ENCODE measurements around the gene EGLN1.

Gene EGLN1

DNA sequence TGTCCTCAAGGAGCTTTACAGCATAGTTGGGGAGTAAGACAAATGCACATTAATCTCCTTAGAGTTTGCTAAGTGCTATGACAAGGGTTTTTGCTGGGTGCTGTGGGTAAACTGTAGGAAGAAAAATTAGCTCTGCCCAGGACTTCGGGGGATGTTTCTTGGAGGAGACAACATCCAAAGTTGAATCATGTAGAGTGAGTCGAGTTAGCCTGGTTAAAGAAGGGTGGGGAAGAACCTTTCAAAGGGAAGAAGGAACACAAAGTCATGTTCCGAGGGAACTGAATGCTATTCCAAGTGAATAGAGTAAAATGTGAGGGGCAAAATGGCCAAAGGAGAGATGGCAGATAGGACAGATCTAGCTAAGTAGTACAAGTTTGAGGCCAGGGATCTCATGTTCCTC lies 66.9 kb downstream of the EGLN1 start:
- H3K4ac ChIP-seq (ENCODE audit: low read depth, low read length): no peak overlapping the region
- H3K36me3 ChIP-seq (ENCODE audit: control insufficient read depth in 1 of 2, insufficient read depth in 2 of 2, low read length in 2 of 2): peaks cover 7 to 8% of the 10 kb centered on the region in 2 experiments
- no peak overlapping the region for H3K18ac ChIP-seq (ENCODE audit: low read length)
- no peaks in the 10 kb centered on the region for H3K4me1 ChIP-seq (ENCODE audit: control insufficient read depth in 1 of 2, insufficient read depth in 2 of 2, low read length in 2 of 2)
- H3K14ac ChIP-seq (ENCODE audit: low read length): no peak overlapping the region
- no peaks in the 10 kb centered on the region for H3K79me2 ChIP-seq (ENCODE audit: control insufficient read depth, insufficient read depth, low read length, poor library complexity)
- H3K9me3 ChIP-seq (ENCODE audit: insufficient read depth, low read depth, low read length): no peaks in the 10 kb centered on the region
- H4K91ac ChIP-seq (ENCODE audit: low read depth, low read length): no peak overlapping the region
- H3K23ac ChIP-seq (ENCODE audit: low read length): no peak overlapping the region
- H3K27me3 ChIP-seq (ENCODE audit: insufficient read depth, low read length): no peaks in the 10 kb centered on the region
- WGBS (ENCODE audit: extremely low coverage, insufficient coverage, insufficient read length): no CpG with 5 or more reads among the region's 3 CpGs
- H2AFZ ChIP-seq (ENCODE audit: insufficient read depth, low read length, poor library complexity): no peak overlapping the region
- H2AK5ac ChIP-seq (ENCODE audit: low read length): no peak overlapping the region
- H3K4me3 ChIP-seq (ENCODE audit: low read depth, low read length): no peak overlapping the region
- no peak overlapping the region for H3K4me2 ChIP-seq (ENCODE audit: low read length)
- H4K12ac ChIP-seq (ENCODE audit: low read depth, low read length): no peak overlapping the region
- no peak overlapping the region for H3K27ac ChIP-seq (ENCODE audit: low read depth, low read length)
- no peaks in the 10 kb centered on the region for H3K79me1 ChIP-seq (ENCODE audit: low read length)
- H2BK12ac ChIP-seq (ENCODE audit: low read length): no peak overlapping the region
- no peak overlapping the region for H4K8ac ChIP-seq (ENCODE audit: low read depth, low read length)
- no peak overlapping the region for H2BK120ac ChIP-seq (ENCODE audit: insufficient read depth, low read length, poor library complexity)
- H2BK5ac ChIP-seq (ENCODE audit: low read depth, low read length, poor library complexity): no peak overlapping the region
- no peak overlapping the region for H3K9ac ChIP-seq (ENCODE audit: low read length)
- DNase-seq: no peak

DNA sequence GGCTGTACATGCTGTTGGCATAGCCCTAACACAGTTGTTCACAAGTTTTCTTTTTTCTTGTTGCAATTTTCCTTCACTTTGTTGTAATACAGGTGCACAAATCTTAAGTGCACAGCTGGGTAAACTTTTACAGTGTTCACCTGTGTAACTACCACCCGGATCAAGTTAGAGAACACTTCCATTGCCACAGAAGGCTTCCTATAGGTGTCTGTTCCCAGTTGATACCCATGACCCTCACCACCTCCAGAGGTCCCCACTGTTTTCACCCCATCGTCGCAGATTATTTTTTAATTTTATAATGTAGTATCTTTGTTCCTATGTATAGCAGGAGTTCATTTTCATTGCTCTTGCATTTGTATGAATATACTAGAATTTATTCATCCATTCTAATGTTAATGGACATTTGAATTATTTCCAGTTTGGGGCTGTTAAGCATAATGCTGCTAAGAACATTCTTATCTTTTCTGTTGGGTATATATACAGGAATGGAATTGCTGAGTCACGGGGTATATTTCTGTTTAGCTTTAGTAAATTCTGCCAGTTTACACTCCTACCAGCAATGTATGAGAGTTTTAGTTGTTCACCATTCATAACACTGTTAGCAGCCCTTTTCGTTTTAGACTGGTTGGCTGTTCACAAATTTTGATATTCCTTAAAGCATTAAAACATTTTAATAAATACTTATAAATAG lies 67.6 kb downstream of the EGLN1 start:
- Histone ChIP-seq H2BK12ac (ENCODE audit: low read length) (no peak overlapping the region), H2BK120ac (ENCODE audit: insufficient read depth, low read length, poor library complexity) (no peak overlapping the region), H3K27ac (ENCODE audit: low read depth, low read length) (no peak overlapping the region), H3K4ac (ENCODE audit: low read depth, low read length) (no peak overlapping the region), H3K4me1 (ENCODE audit: control insufficient read depth in 1 of 2, insufficient read depth in 2 of 2, low read length in 2 of 2) (no peaks in the 10 kb centered on the region), H3K18ac (ENCODE audit: low read length) (no peak overlapping the region), H3K4me2 (ENCODE audit: low read length) (no peak overlapping the region), H4K8ac (ENCODE audit: low read depth, low read length) (no peak overlapping the region), H3K14ac (ENCODE audit: low read length) (no peak overlapping the region), H3K79me2 (ENCODE audit: control insufficient read depth, insufficient read depth, low read length, poor library complexity) (no peaks in the 10 kb centered on the region), H4K12ac (ENCODE audit: low read depth, low read length) (no peak overlapping the region), H3K79me1 (ENCODE audit: low read length) (no peaks in the 10 kb centered on the region), H3K27me3 (ENCODE audit: insufficient read depth, low read length) (no peaks in the 10 kb centered on the region), H2AFZ (ENCODE audit: insufficient read depth, low read length, poor library complexity) (no peak overlapping the region), H3K23ac (ENCODE audit: low read length) (no peak overlapping the region), H2AK5ac (ENCODE audit: low read length) (no peak overlapping the region), H3K9me3 (ENCODE audit: insufficient read depth, low read depth, low read length) (no peaks in the 10 kb centered on the region), H3K4me3 (ENCODE audit: low read depth, low read length) (no peak overlapping the region), H4K91ac (ENCODE audit: low read depth, low read length) (no peak overlapping the region), H3K36me3 (ENCODE audit: control insufficient read depth in 1 of 2, insufficient read depth in 2 of 2, low read length in 2 of 2) (peaks cover 8% of the 10 kb centered on the region in 2 experiments), H3K9ac (ENCODE audit: low read length) (no peak overlapping the region), H2BK5ac (ENCODE audit: low read depth, low read length, poor library complexity) (no peak overlapping the region)
- DNase-seq: no peak
- no CpG with 5 or more reads among the region's 5 CpGs for WGBS (ENCODE audit: extremely low coverage, insufficient coverage, insufficient read length)

DNA sequence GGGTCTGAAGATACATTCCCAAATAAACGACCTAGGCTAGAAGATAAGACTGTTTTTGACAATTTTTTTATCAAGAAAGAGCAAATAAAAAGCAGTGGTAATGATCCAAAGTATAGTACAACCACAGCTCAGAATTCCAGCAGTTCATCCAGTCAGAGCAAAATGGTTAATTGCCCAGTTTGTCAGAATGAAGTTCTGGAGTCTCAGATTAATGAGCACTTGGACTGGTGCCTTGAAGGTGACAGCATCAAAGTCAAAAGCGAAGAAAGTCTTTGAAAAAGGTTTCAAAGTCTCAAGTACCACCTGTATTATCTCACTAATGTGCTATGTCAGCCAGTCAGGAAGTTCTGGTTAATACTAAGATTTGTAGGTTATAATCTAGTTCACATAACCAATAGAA lies 69.0 kb downstream of the EGLN1 start:
- H3K4ac ChIP-seq (ENCODE audit: low read depth, low read length): no peak overlapping the region
- H3K4me2 ChIP-seq (ENCODE audit: low read length): no peak overlapping the region
- H3K36me3 ChIP-seq (ENCODE audit: control insufficient read depth in 1 of 2, insufficient read depth in 2 of 2, low read length in 2 of 2): peaks cover 6% of the 10 kb centered on the region in 2 experiments
- no CpG with 5 or more reads among the region's 2 CpGs for WGBS (ENCODE audit: extremely low coverage, insufficient coverage, insufficient read length)
- no peak overlapping the region for H2AK5ac ChIP-seq (ENCODE audit: low read length)
- no peak overlapping the region for H3K14ac ChIP-seq (ENCODE audit: low read length)
- H3K4me1 ChIP-seq (ENCODE audit: control insufficient read depth in 1 of 2, insufficient read depth in 2 of 2, low read length in 2 of 2): peaks cover 0 to 1% of the 10 kb centered on the region in 2 experiments
- no peak overlapping the region for H3K18ac ChIP-seq (ENCODE audit: low read length)
- no peak overlapping the region for H2BK5ac ChIP-seq (ENCODE audit: low read depth, low read length, poor library complexity)
- no peak overlapping the region for H3K27ac ChIP-seq (ENCODE audit: low read depth, low read length)
- H4K8ac ChIP-seq (ENCODE audit: low read depth, low read length): no peak overlapping the region
- H3K9me3 ChIP-seq (ENCODE audit: insufficient read depth, low read depth, low read length): no peaks in the 10 kb centered on the region
- H3K79me1 ChIP-seq (ENCODE audit: low read length): no peaks in the 10 kb centered on the region
- no peak overlapping the region for H4K12ac ChIP-seq (ENCODE audit: low read depth, low read length)
- no peak overlapping the region for H4K91ac ChIP-seq (ENCODE audit: low read depth, low read length)
- H2BK120ac ChIP-seq (ENCODE audit: insufficient read depth, low read length, poor library complexity): no peak overlapping the region
- no peaks in the 10 kb centered on the region for H3K27me3 ChIP-seq (ENCODE audit: insufficient read depth, low read length)
- H2BK12ac ChIP-seq (ENCODE audit: low read length): no peak overlapping the region
- no peak for DNase-seq
- H2AFZ ChIP-seq (ENCODE audit: insufficient read depth, low read length, poor library complexity): no peak overlapping the region
- H3K9ac ChIP-seq (ENCODE audit: low read length): no peak overlapping the region
- no peaks in the 10 kb centered on the region for H3K79me2 ChIP-seq (ENCODE audit: control insufficient read depth, insufficient read depth, low read length, poor library complexity)
- H3K4me3 ChIP-seq (ENCODE audit: low read depth, low read length): no peak overlapping the region
- no peak overlapping the region for H3K23ac ChIP-seq (ENCODE audit: low read length)

DNA sequence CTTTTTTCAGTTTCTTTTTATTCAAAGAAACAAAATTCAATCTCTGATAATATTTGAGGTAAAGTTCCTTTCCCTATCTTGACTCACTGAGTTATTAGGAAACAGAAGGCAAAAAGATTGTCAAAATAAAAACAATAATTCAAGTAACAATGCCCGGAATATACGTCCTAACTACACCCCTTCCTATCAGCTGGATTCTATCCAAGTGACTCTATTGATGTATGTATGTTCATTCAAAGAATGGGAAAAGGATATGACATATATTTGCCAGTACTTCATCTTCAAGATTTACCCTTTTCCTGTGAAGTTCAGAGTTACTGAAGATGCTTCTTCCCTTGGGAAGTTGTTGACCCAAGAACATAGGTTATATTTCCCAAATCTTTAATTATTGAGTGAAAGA lies 70.3 kb downstream of the EGLN1 start:
- Histone ChIP-seq H3K79me2 (ENCODE audit: control insufficient read depth, insufficient read depth, low read length, poor library complexity) (no peaks in the 10 kb centered on the region), H3K79me1 (ENCODE audit: low read length) (no peaks in the 10 kb centered on the region)
- DNase-seq: no peak

More for the DNA sequence above, 70.3 kb downstream of the EGLN1 start:
- H3K18ac ChIP-seq (ENCODE audit: low read length): no peak overlapping the region
- no peaks in the 10 kb centered on the region for H3K27me3 ChIP-seq (ENCODE audit: insufficient read depth, low read length)
- no peak overlapping the region for H3K9ac ChIP-seq (ENCODE audit: low read length)
- H3K4me1 ChIP-seq (ENCODE audit: control insufficient read depth in 1 of 2, insufficient read depth in 2 of 2, low read length in 2 of 2): peaks cover 0 to 1% of the 10 kb centered on the region in 2 experiments
- no peak overlapping the region for H3K23ac ChIP-seq (ENCODE audit: low read length)
- WGBS (ENCODE audit: extremely low coverage, insufficient coverage, insufficient read length): no CpG with 5 or more reads among the region's 2 CpGs
- no peak overlapping the region for H2BK120ac ChIP-seq (ENCODE audit: insufficient read depth, low read length, poor library complexity)
- no peak overlapping the region for H2BK12ac ChIP-seq (ENCODE audit: low read length)
- H3K27ac ChIP-seq (ENCODE audit: low read depth, low read length): no peak overlapping the region
- H4K12ac ChIP-seq (ENCODE audit: low read depth, low read length): no peak overlapping the region
- H3K4me3 ChIP-seq (ENCODE audit: low read depth, low read length): no peak overlapping the region
- H3K4ac ChIP-seq (ENCODE audit: low read depth, low read length): no peak overlapping the region
- no peak overlapping the region for H2AK5ac ChIP-seq (ENCODE audit: low read length)
- H3K4me2 ChIP-seq (ENCODE audit: low read length): no peak overlapping the region
- H3K14ac ChIP-seq (ENCODE audit: low read length): no peak overlapping the region
- no peak overlapping the region for H2AFZ ChIP-seq (ENCODE audit: insufficient read depth, low read length, poor library complexity)
- H2BK5ac ChIP-seq (ENCODE audit: low read depth, low read length, poor library complexity): no peak overlapping the region
- no peak overlapping the region for H4K8ac ChIP-seq (ENCODE audit: low read depth, low read length)
- H3K36me3 ChIP-seq (ENCODE audit: control insufficient read depth in 1 of 2, insufficient read depth in 2 of 2, low read length in 2 of 2): peaks cover 6 to 8% of the 10 kb centered on the region in 2 experiments
- H3K9me3 ChIP-seq (ENCODE audit: insufficient read depth, low read depth, low read length): no peaks in the 10 kb centered on the region
- no peak overlapping the region for H4K91ac ChIP-seq (ENCODE audit: low read depth, low read length)
